Thyroid gland (tissue), 4 donors: Measurements from ENCODE around the gene NHSL1. TPM values are rescaled to one million over a fixed set of nuclear protein-coding genes. Genes with fewer than 3 reads are reported as not detected.

Source experiments
- DNase-seq, 2 donors: peaks; one replicate each; pipeline ENCODE4 v3.0.0-alpha.2; 2019
- H3K27ac ChIP-seq, 3 donors: fragments of 200-600 bp; sonication (generic); 1 replicate in 2 of 3; 2 replicates in 1 of 3; pipeline ENCODE4 v1.5.1; 2016 to 2019; ENCODE audit warnings: mild to moderate bottlenecking in 1 of 3, moderate library complexity in 1 of 3
- H3K27me3 ChIP-seq: fragments of 200-600 bp; sonication (generic); one replicate; pipeline ENCODE4 v1.5.1; 2019
- H3K36me3 ChIP-seq, 2 donors: fragments of 200-600 bp; sonication (generic); one replicate each; pipeline ENCODE4 v1.5.1; 2016 to 2019
- H3K4me1 ChIP-seq, 2 donors: fragments of 200-600 bp; sonication (generic); one replicate each; pipeline ENCODE4 v1.5.1; 2017 to 2019
- H3K4me3 ChIP-seq, 3 donors: fragments of 200-600 bp; sonication (generic); replicated peaks in 1 of 3; 1 replicate in 2 of 3; 2 replicates in 1 of 3; pipeline ENCODE4 v1.5.1; 2016; ENCODE audit warnings: mild to moderate bottlenecking in 1 of 3
- H3K9me3 ChIP-seq: fragments of 200-600 bp; sonication (generic); one replicate; pipeline ENCODE4 v1.5.1; 2017
- POLR2A ChIP-seq, 2 donors: fragments of 450-650 bp; IDR thresholded peaks; one replicate each; pipeline ENCODE4 v1.6.1; 2017; ENCODE audit warnings: antibody characterized with exemption in 2 of 2, mild to moderate bottlenecking in 2 of 2, moderate library complexity in 1 of 2
- WGBS, 2 donors: methylation state at CpG; one replicate each; pipeline ENCODE4 v1.1.5; 2017; 5-methylcytosine and 5-hydroxymethylcytosine counted together
- intact Hi-C: fragments of 100-400 bp; cut with DNase I; formaldehyde crosslinking; loops from one replicate; pipeline ENCODE4 v1.15.1; 2023
- total RNA-seq, 4 donors: library from RNA; depleted of rRNA; stranded (reverse); fragments of >200 nt; gene quantifications; one replicate each; pipeline ENCODE4 v1.2.3, GENCODE V29; 2016
- TF ChIP-seq, protein P1 (sequence below), 6 experiments: fragments of 200-600 bp in 3 of 6; fragments of 450-650 bp in 3 of 6; sonication (generic) in 3 of 6; IDR thresholded peaks; one replicate each; pipeline ENCODE4 v1.5.1; 2016 to 2019; ENCODE audit warnings: antibody characterized with exemption in 6 of 6, mild to moderate bottlenecking in 2 of 6, inconsistent platforms in 1 of 6, moderate library complexity in 1 of 6

The NHSL1 gene
- total RNA-seq, 4 donors from 2014 or later = 5.0 to 13.9 (median 8.6) TPM

DNA sequence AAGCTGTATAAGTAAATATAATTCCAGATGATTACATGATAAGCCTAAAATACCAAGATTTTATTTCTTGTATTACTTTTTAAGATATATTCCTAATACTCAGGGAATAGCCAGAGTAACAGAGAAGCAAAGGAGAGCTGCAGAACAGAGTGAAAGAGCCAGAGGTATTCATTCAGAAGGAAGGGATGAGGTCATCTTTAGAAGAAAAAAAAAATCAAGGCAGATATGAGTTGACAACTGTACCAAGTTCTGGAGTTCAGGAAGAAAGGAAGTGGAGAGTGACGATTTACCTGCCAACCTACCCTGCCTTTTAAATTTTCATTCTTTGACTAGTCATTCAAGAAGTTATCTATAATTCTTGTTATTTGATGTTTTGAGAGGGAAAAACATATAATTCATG, 28.8 kb upstream of the NHSL1 start:
- H3K9me3 ChIP-seq = no peaks in the 10 kb centered on the region
- DNase-seq = no peak
- no peak overlapping the region for H3K4me3 ChIP-seq
- no peaks in the 10 kb centered on the region for H3K4me1 ChIP-seq
- WGBS, 2 donors = 71 to 82% methylated on average over 1 of the region's 1 CpG
- H3K27me3 ChIP-seq = no peaks in the 10 kb centered on the region
- TF ChIP-seq, protein P1, sequence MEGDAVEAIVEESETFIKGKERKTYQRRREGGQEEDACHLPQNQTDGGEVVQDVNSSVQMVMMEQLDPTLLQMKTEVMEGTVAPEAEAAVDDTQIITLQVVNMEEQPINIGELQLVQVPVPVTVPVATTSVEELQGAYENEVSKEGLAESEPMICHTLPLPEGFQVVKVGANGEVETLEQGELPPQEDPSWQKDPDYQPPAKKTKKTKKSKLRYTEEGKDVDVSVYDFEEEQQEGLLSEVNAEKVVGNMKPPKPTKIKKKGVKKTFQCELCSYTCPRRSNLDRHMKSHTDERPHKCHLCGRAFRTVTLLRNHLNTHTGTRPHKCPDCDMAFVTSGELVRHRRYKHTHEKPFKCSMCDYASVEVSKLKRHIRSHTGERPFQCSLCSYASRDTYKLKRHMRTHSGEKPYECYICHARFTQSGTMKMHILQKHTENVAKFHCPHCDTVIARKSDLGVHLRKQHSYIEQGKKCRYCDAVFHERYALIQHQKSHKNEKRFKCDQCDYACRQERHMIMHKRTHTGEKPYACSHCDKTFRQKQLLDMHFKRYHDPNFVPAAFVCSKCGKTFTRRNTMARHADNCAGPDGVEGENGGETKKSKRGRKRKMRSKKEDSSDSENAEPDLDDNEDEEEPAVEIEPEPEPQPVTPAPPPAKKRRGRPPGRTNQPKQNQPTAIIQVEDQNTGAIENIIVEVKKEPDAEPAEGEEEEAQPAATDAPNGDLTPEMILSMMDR (IDR thresholded peaks at IDR 0.05) = no peak
- TF ChIP-seq POLR2A (IDR thresholded peaks at IDR 0.05) = no peak
- H3K36me3 ChIP-seq = no peaks in the 10 kb centered on the region
- no peak overlapping the region for H3K27ac ChIP-seq
- intact Hi-C loops = no loop called here

DNA sequence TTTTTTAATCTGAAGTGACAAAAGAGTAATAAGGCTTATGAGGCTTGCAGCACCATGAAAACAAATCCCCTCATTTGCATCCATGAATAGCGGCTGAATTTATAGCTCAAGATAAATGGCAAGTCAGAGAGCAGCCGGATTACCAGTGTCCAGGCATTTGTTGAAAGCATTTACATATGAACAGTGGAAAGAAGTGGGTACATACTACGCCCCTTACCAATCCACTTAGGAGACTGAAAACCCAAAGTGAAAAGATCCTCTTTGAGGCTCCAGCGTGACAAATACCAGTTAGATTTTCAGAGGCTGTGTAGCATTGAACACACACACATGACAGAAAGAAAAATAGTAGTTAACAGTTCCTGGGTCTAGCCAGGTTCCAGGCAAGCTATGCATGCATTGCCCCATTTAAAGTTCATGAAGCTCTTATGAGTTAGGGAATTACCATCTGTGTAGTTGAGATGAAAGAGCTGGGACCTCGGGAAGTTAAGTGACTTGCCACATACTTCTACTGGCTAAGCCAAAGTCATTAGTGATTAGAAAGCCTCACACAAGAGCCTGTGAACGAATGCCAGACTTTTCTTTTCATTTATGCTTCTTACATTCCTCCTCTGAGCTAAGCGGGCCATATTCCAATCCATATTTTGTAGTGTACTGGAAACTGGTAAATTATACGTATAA, 28.3 kb upstream of the NHSL1 start:
- 83 to 86% methylated on average over 8 of the region's 8 CpGs for WGBS, 2 donors
- no peak for DNase-seq
- Histone ChIP-seq H3K27me3 (no peaks in the 10 kb centered on the region), H3K4me3 (no peak overlapping the region), H3K4me1 (no peaks in the 10 kb centered on the region), H3K36me3 (no peaks in the 10 kb centered on the region), H3K27ac (no peak overlapping the region), H3K9me3 (no peaks in the 10 kb centered on the region)
- intact Hi-C loops = no loop called here
- TF ChIP-seq, protein P1 (IDR thresholded peaks at IDR 0.05) = no peak
- TF ChIP-seq POLR2A (IDR thresholded peaks at IDR 0.05) = no peak

DNA sequence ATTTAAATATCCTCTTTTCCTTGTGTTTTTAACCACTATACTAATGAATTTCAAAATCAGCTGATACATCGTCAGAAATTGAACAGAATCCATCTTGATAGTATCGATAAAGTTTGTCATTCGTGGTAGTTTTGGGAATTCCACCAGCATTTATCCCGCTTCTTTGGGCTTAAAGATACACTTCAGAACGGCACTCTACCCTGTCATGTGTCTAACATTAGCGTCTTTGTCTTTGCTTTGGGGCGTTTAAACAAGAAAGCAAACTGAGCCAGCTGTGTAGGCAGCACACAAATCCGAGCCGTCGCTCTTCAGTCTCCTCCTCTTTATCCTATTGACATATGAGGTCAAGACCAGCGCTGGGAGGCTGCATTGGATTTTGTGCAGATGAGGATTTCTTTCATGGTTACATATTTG, 27.5 kb upstream of the NHSL1 start:
- WGBS, 2 donors = 60 to 69% methylated on average over 11 of the region's 11 CpGs
- TF ChIP-seq, protein P1 (IDR thresholded peaks at IDR 0.05) = no peak
- no peak for TF ChIP-seq POLR2A (IDR thresholded peaks at IDR 0.05)
- Histone ChIP-seq H3K4me1 (no peaks in the 10 kb centered on the region), H3K4me3 (no peak overlapping the region), H3K9me3 (no peaks in the 10 kb centered on the region), H3K36me3 (no peaks in the 10 kb centered on the region), H3K27ac (no peak overlapping the region), H3K27me3 (no peaks in the 10 kb centered on the region)
- intact Hi-C loops = no loop called here
- DNase-seq = no peak

DNA sequence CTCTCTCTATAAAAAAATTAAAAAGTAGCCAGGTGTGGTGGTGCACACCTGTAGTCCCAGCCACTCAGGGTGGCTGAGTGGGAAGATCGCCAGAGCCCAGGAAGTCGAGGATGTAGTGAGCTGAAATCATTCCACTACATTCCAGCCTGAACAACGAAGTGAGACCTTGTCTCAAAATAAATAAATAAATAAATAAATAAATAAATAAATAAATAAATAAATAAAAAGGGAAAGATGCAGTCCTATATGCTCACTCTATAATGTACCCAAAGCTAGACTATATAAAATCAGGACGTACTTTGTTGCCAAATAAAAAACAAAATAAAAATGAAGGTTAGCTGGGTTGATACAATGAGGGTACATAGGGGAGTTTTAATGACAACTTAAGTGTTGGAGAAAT, 26.1 kb upstream of the NHSL1 start:
- TF ChIP-seq, protein P1 (IDR thresholded peaks at IDR 0.05) = no peak
- TF ChIP-seq POLR2A (IDR thresholded peaks at IDR 0.05) = no peak
- 88 to 95% methylated on average over 4 of the region's 4 CpGs for WGBS, 2 donors
- intact Hi-C loops = no loop called here

DNA sequence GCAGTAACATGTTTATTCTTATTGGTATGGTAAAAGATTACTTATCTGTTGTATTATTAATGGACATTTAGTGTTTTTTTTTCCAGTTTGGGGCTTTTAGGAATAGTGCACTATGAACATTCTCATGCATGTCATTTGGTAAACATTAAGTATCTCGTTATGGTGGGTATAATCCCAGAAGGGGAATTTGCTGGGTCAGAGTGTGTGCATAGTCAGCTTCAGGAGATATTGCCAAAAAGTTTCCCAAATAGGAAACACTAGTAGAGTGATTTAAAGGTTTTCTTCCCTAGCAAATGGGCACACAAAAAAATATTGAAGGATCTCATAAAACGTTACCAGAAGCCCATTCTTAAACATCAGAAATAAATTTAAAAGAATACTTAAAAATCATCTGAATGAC, 25.2 kb upstream of the NHSL1 start:
- 66% methylated on average over 2 of the region's 2 CpGs for WGBS, 2 donors
- no peaks in the 10 kb centered on the region for H3K9me3 ChIP-seq

More for the DNA sequence above, 26.1 kb upstream of the NHSL1 start:
- H3K27ac ChIP-seq = no peak overlapping the region
- no peak for DNase-seq
- H3K4me1 ChIP-seq = no peaks in the 10 kb centered on the region
- H3K27me3 ChIP-seq = no peaks in the 10 kb centered on the region
- no peaks in the 10 kb centered on the region for H3K36me3 ChIP-seq
- H3K9me3 ChIP-seq = no peaks in the 10 kb centered on the region
- no peak overlapping the region for H3K4me3 ChIP-seq

More for the DNA sequence above, 25.2 kb upstream of the NHSL1 start:
- TF ChIP-seq POLR2A (IDR thresholded peaks at IDR 0.05) = no peak
- TF ChIP-seq, protein P1 (IDR thresholded peaks at IDR 0.05) = no peak
- intact Hi-C loops = no loop called here
- DNase-seq = no peak
- H3K27ac ChIP-seq = no peak overlapping the region
- no peaks in the 10 kb centered on the region for H3K27me3 ChIP-seq
- no peaks in the 10 kb centered on the region for H3K36me3 ChIP-seq
- H3K4me3 ChIP-seq = no peak overlapping the region
- H3K4me1 ChIP-seq = no peaks in the 10 kb centered on the region
